ENCODE measurements around the gene ATG12.

GRCh38 chr5:115831163-115831768, 10.1 kb downstream of the ATG12 start:
- TF ChIP-seq EZH2 (IDR thresholded peaks at IDR 0.05), result no peak
- TF ChIP-seq EZH2phosphoT487 (IDR thresholded peaks at IDR 0.05), result no peak

All from neural progenitor cell (in vitro differentiated cells).